CD4-positive, alpha-beta T cell treated with Interleukin-4 for 4 hours (primary cell): Measurements from ENCODE around the gene CIDEC.

ENCODE experiments used
- DNase-seq: peaks from one replicate; pipeline ENCODE4 v3.0.0-alpha.2; 2020

CIDEC gene

DNA sequence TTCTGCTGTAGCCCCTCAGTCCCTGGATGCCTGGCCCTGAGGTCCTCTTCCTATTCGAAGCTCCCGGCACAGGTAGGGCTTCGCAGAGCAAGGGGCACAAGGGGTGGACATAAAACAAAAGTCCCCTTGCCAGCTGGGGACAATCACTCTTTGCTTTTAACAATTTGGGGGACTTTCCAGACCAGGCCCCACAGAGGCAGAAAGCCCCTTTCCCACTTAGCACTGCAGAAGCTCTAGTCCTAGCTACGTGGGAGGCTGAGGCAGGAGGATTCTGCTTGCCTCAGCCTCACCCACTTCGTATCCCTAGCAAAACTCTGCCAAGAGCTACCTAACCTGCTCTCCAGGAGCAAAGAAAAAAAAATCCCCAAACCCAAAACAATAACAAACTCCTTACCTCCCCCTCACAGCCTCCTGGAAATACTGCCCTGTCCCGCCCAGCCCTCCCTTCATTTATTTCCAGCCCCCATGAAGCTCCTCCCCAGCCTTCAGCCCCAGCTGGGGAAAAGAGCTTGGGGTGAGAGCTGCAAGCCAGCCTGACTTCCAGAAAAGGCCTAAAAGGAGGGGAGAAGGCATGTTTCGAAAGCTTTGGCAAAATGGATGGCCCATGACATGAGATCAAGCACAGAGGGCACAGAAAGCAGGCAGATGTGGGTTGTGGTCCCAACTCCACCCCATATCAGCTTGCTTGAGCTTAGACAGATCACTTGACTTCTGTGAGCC lies at the start of gene CIDEC:
Gene CIDEC, minus strand, starts transcription at position 424 of the 720 bp plus-strand sequence. CDS start 1,767 bp downstream, outside the sequence.
- no peak for DNase-seq

GRCh38 chr3:9928158-9928557 lies 48.1 kb upstream of the CIDEC start:
- DNase-seq = no peak

DNA sequence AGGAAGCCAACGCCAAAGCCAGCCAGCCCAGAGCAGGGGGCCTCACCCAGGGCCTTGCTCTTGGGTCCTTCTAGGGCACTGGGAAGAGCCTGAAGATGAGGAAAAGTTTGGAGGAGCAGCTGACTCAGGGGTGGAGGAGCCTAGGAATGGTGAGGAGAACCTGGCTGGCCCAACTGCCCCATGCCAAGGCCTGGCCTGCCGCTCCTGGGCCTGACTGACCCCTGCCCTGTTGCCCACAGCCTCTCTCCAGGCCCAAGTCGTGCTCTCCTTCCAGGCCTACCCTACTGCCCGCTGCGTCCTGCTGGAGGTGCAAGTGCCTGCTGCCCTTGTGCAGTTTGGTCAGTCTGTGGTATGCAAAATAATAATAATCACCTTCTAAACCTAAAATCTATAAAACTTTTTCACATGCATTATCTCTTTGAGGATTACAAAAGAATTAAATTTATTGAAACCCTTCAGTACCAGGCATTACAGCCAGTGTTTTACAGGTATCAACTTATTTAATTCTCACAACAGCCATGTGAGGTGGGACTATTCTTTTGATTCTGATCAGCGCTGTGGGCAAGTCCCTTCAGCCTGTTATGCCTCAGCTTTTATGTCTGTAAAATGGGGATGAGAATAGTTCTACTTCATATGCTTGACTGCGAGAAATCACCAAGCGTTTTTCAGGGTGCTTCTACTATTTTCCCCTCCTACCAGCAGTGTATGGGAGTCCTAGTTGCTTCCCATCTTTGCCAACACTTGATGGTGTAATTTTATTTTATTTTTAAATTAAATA lies 38.4 kb upstream of the CIDEC start:
- DNase-seq = no peak

DNA sequence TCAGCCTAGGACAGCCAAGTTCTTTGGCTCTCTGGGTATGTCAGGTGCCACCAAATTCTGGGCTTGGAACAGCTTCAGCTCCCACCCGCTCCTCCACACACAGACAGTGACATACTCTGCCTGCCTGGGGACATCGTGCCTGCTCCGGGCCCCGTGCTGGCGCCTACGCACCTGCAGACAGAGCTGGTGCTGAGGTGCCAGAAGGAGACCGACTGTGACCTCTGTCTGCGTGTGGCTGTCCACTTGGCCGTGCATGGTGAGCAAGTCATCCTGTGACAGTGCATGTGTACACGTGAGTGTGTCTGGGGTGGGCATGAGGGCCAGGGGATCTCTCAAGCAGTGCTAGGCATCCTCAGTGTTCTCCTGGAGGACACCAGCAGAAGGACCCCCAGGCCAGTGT lies 37.8 kb upstream of the CIDEC start:
- no peak for DNase-seq

- DNase-seq = no peak
Measured at GRCh38 chr3:9916734-9917680, 37.0 kb upstream of the CIDEC start, which contains the start of gene IL17RC. Gene IL17RC (plus strand): TSS chr3:9917098. CDS start chr3:9917316, 218 bp downstream.

DNA sequence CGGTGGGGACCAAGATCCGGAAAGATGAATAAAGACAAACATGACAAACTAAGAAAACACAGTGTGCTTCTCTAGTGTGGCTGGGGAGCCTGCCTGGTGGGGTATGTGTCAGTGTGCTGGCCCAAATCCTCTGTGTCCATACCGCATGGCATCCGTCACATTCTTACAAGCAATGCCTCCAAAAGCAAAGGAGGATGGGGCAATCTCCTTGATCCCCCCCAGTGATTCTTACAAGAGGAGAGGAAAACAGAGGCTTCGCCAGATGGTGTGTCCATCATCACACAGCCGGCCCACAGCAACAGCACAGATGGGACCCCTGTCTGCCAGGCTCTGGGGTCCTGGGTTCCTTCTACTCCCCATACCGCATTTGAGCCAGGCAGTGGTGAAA lies 36.3 kb upstream of the CIDEC start:
- no peak for DNase-seq

- DNase-seq = no peak
Measured at GRCh38 chr3:9915254-9916141, 35.4 kb upstream of the CIDEC start.

DNA sequence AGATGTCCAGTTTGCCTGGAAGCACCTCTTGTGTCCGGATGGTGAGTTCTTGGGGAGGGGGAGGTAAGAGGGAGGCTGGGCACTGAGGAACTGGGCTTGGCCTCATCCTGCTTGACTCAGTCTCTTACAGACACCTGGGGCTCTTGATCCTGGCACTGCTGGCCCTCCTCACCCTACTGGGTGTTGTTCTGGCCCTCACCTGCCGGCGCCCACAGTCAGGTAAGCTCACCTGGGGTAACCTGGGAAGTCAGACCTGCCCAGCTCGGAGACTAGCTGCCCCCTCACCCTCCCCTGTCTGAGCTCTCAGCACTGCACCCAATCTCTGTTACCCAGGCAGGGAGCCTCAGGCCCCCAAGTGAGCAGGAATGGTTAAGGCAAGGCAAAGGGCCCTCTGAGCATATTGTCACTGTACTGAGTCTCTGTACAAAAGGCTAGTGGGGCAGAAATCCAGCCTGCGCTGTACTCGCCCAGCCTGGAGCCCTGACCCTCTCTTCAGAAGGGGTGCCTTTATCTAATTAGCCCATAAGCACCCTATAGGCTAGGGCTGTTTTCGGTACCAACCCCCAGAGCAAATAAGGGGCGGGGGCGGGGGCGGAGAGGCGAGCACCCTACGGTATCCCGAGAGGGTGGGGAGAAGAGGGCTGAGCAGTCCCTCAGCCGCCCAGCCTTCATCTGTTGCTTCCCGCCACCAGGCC lies 34.7 kb upstream of the CIDEC start:
- no peak for DNase-seq

- DNase-seq = no peak
Measured at GRCh38 chr3:9914011-9914410, 34.0 kb upstream of the CIDEC start.

DNA sequence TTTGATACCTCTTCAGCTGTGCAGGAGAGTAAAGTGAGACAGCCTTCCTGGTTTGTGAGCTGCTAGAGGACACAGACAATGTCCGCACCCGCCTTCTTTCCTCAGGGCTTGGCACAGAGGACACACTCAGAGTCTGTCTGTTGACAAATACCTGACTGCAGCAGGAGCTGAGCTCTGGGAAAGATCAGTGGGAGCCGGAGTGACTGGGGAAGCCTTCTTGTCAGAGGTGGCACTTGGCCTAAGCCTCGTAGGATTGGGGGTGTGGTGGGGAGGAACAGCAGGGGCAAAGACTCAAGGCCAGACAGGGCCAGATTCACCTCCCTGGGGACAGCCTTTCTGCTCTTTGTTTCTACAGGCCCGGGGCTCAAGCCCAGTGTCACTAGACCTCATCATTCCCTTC lies 33.5 kb upstream of the CIDEC start:
- no peak for DNase-seq

GRCh38 chr3:9912294-9912935 lies 32.4 kb upstream of the CIDEC start:
- peak; percentile 76 for DNase-seq

- DNase-seq = no peak
Measured at GRCh38 chr3:9911863-9912262, 31.8 kb upstream of the CIDEC start.

- DNase-seq = peak; percentile 21
Measured at GRCh38 chr3:9909221-9910013, 29.4 kb upstream of the CIDEC start.

DNA sequence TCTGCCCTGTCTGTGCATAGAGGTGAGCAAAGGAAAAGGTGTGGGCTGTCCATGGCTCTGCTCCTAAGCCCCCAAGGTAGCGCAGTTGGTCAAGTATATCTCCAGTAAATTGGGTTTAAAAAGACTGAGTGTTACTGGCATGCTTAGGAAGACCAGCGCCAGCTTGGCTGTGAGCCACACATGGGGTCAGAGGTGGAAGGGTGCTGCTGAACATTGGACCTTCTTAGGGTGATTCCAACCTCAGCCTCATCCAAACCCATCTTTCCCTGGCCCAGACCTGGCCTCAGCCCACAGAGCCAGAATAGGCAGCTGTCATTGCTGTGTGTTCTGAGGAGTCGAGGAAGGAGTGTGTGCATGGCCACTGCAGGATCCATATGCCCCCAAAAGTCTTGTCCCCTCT lies 28.2 kb upstream of the CIDEC start:
- DNase-seq = no peak

DNA sequence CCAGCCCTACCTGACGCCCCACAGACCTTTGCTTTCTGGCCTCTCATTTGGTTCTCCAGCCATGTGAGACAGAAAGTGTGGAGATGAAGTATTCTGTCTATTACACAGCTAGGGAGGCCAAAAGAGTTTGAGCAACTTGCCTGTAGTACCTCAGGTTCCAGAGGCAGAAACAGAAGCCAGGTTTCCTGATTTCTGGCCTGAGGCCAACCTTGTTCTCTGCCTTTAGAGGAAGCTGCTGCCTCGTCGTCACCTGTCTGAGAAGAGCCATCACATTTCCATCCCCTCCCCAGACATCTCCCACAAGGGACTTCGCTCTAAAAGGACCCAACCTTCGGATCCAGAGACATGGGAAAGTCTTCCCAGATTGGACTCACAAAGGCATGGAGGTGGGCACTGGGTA lies 26.4 kb upstream of the CIDEC start:
- DNase-seq = no peak

GRCh38 chr3:9903904-9904303 lies 23.9 kb upstream of the CIDEC start:
- no peak for DNase-seq

GRCh38 chr3:9903238-9903624 lies 23.2 kb upstream of the CIDEC start:
- no peak for DNase-seq

DNA sequence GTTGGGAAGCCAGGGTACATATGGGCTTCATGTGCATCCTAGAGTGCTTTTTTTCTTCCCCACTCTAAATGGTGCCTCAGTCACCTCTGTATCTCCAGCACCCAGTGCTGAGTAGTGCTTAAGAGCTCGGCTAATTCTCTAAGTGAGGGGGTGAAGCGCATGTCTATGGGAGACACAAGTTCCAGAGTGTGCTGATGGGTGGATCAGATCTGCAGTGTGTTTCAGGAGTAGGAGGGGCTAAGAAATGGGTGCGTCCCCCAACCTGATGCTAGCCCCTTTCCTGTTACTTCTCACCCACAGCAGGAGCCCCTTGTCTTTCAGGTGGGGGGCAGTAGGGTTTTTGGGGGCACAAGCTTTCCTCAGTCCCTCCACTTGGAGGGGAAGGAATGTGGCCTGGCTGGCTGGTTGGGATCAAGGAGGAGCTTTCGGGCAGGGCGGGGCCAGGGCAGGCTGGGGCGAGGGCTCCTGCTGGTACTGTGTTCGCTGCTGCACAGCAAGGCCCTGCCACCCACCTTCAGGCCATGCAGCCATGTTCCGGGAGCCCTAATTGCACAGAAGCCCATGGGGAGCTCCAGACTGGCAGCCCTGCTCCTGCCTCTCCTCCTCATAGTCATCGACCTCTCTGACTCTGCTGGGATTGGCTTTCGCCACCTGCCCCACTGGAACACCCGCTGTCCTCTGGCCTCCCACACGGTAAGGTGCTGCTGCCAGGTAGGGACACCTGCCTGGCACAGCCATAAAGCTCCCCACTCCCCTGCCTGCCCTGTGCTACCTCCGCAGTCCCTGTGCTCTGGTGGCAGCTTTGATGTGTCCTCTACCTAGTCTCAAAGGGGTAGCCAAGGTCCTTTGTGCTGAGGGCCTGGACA lies 22.6 kb upstream of the CIDEC start, which contains the start of gene IL17RE:
Gene IL17RE, plus strand, starts transcription at position 477 of the 866 bp plus-strand sequence. Its CDS starts 85 bp downstream, at position 562.
- DNase-seq = no peak

GRCh38 chr3:9901967-9902366 lies 21.9 kb upstream of the CIDEC start:
- DNase-seq = peak; percentile 38
